Activated gamma-delta T cell treated with Interleukin-2 at 50 U/mL for 16 hours (primary cell): ENCODE data around the gene LLGL2.

Experiments used
- DNase-seq: peaks from one replicate; pipeline ENCODE4 v3.0.0-alpha.2; 2020

The LLGL2 gene

GRCh38 chr17:75616521-75617122 is 91.1 kb downstream of the LLGL2 start:
- DNase-seq, result no peak

GRCh38 chr17:75617218-75617617 is 91.7 kb downstream of the LLGL2 start:
- DNase-seq, result no peak

- DNase-seq, result no peak
Observed at GRCh38 chr17:75617675-75618074, 92.2 kb downstream of the LLGL2 start.

GRCh38 chr17:75619506-75620431 is 94.3 kb downstream of the LLGL2 start:
- no peak for DNase-seq

- no peak for DNase-seq
Observed at GRCh38 chr17:75621489-75621888, 96.0 kb downstream of the LLGL2 start.

GRCh38 chr17:75622076-75622475 is 96.6 kb downstream of the LLGL2 start:
- no peak for DNase-seq

- no peak for DNase-seq
Observed at GRCh38 chr17:75622771-75623273, 97.3 kb downstream of the LLGL2 start.

GRCh38 chr17:75623386-75623785 is 97.9 kb downstream of the LLGL2 start:
- no peak for DNase-seq

- no peak for DNase-seq
Observed at GRCh38 chr17:75624021-75624420, 98.5 kb downstream of the LLGL2 start.
